Measurements from ENCODE around the gene MTRR. TPM values are rescaled to one million over a fixed set of nuclear protein-coding genes. Genes with fewer than 3 reads are reported as not detected.

The MTRR gene
- total RNA-seq, 2 donors from 2014 or later: 40.6 to 47.0 TPM

GRCh38 chr5:7824995-7825394 is 44.0 kb upstream of the MTRR start:
- Histone ChIP-seq H3K27ac (ENCODE audit: low read depth, low read length) (no peak overlapping the region), H3K9ac (ENCODE audit: extremely low read depth, low read length, poor library complexity, severe bottlenecking) (no peak overlapping the region), H3K4me1 (ENCODE audit: control insufficient read depth, insufficient read depth, low read length) (no peaks in the 10 kb centered on the region), H3K9me3 (ENCODE audit: control insufficient read depth, low read length) (no peaks in the 10 kb centered on the region), H3K4me3 (ENCODE audit: low read length) (no peak overlapping the region), H3K27me3 (ENCODE audit: control insufficient read depth, insufficient read depth, low read length, poor library complexity, severe bottlenecking) (no peaks in the 10 kb centered on the region), H3K36me3 (ENCODE audit: control insufficient read depth, insufficient read depth, low read length) (peaks cover 15% of the 10 kb centered on the region)
- no peak for DNase-seq
- no peaks in the 10 kb centered on the region for H3K27me3 Mint-ChIP-seq (ENCODE audit: insufficient read depth)
- no peak overlapping the region for H3K27ac Mint-ChIP-seq
- H3K4me3 Mint-ChIP-seq: no peak overlapping the region
- no peak for TF ChIP-seq CTCF (conservative IDR thresholded peaks at IDR 0.05)
- H3K4me1 Mint-ChIP-seq: no peaks in the 10 kb centered on the region
- WGBS, 2 experiments (ENCODE audit: insufficient coverage in 1 of 2, insufficient read length in 1 of 2): 95 to 97% methylated on average over 18 of the region's 18 CpGs
- H3K36me3 Mint-ChIP-seq (ENCODE audit: low read depth): peaks cover 5% of the 10 kb centered on the region
- no peaks in the 10 kb centered on the region for H3K9me3 Mint-ChIP-seq

- Histone ChIP-seq H3K4me1 (ENCODE audit: control insufficient read depth, insufficient read depth, low read length) (no peaks in the 10 kb centered on the region), H3K27me3 (ENCODE audit: control insufficient read depth, insufficient read depth, low read length, poor library complexity, severe bottlenecking) (no peaks in the 10 kb centered on the region), H3K36me3 (ENCODE audit: control insufficient read depth, insufficient read depth, low read length) (peaks cover 15% of the 10 kb centered on the region), H3K9ac (ENCODE audit: extremely low read depth, low read length, poor library complexity, severe bottlenecking) (no peak overlapping the region), H3K9me3 (ENCODE audit: control insufficient read depth, low read length) (no peaks in the 10 kb centered on the region), H3K4me3 (ENCODE audit: low read length) (no peak overlapping the region), H3K27ac (ENCODE audit: low read depth, low read length) (no peak overlapping the region)
- no peak for TF ChIP-seq CTCF (conservative IDR thresholded peaks at IDR 0.05)
- H3K27me3 Mint-ChIP-seq (ENCODE audit: insufficient read depth): no peaks in the 10 kb centered on the region
- H3K4me1 Mint-ChIP-seq: no peaks in the 10 kb centered on the region
- H3K27ac Mint-ChIP-seq: no peak overlapping the region
- no peaks in the 10 kb centered on the region for H3K9me3 Mint-ChIP-seq
- DNase-seq: no peak
- H3K4me3 Mint-ChIP-seq: no peak overlapping the region
- H3K36me3 Mint-ChIP-seq (ENCODE audit: low read depth): peaks cover 5% of the 10 kb centered on the region
- WGBS, 2 experiments (ENCODE audit: insufficient coverage in 1 of 2, insufficient read length in 1 of 2): 96% methylated on average over 9 to 11 of the region's 11 CpGs
Measured at GRCh38 chr5:7825630-7826029, 43.3 kb upstream of the MTRR start.

GRCh38 chr5:7827610-7828009 is 41.3 kb upstream of the MTRR start:
- H3K27ac Mint-ChIP-seq: no peak overlapping the region

More at GRCh38 chr5:7827610-7828009, 41.3 kb upstream of the MTRR start:
- Mint-ChIP-seq H3K9me3 (no peaks in the 10 kb centered on the region), H3K36me3 (ENCODE audit: low read depth) (peaks cover 4% of the 10 kb centered on the region), H3K4me1 (no peaks in the 10 kb centered on the region), H3K4me3 (no peak overlapping the region), H3K27me3 (ENCODE audit: insufficient read depth) (peaks cover 3% of the 10 kb centered on the region)
- Histone ChIP-seq H3K9ac (ENCODE audit: extremely low read depth, low read length, poor library complexity, severe bottlenecking) (no peak overlapping the region), H3K4me1 (ENCODE audit: control insufficient read depth, insufficient read depth, low read length) (no peaks in the 10 kb centered on the region), H3K36me3 (ENCODE audit: control insufficient read depth, insufficient read depth, low read length) (peaks cover 8% of the 10 kb centered on the region), H3K4me3 (ENCODE audit: low read length) (no peak overlapping the region), H3K9me3 (ENCODE audit: control insufficient read depth, low read length) (no peaks in the 10 kb centered on the region), H3K27me3 (ENCODE audit: control insufficient read depth, insufficient read depth, low read length, poor library complexity, severe bottlenecking) (no peaks in the 10 kb centered on the region), H3K27ac (ENCODE audit: low read depth, low read length) (no peak overlapping the region)
- DNase-seq: no peak
- no peak for TF ChIP-seq CTCF (conservative IDR thresholded peaks at IDR 0.05)
- WGBS, 2 experiments (ENCODE audit: insufficient coverage in 1 of 2, insufficient read length in 1 of 2): 92 to 99% methylated on average over 5 to 6 of the region's 6 CpGs

Data from endodermal cell (in vitro differentiated cells).